EL (cell line): ENCODE measurements around the gene GOLGA8K.
"Not testable (repeated sequence)": the region's sequence is repeated elsewhere in the genome, so short reads cannot be mapped to it uniquely, and the experiment has no call there.

Source experiments
- DNase-seq: peaks from one replicate; pipeline ENCODE4 v3.0.0-alpha.2; 2016

GOLGA8K gene

GRCh38 chr15:32352748-32353147, 50.3 kb downstream of the GOLGA8K start:
- DNase-seq = not testable (repeated sequence)

- not testable (repeated sequence) for DNase-seq
Observed at GRCh38 chr15:32350563-32351220, 52.4 kb downstream of the GOLGA8K start.

GRCh38 chr15:32347037-32347436, 56.1 kb downstream of the GOLGA8K start:
- not testable (repeated sequence) for DNase-seq

GRCh38 chr15:32345978-32346547, 57.0 kb downstream of the GOLGA8K start:
- not testable (repeated sequence) for DNase-seq

- not testable (repeated sequence) for DNase-seq
Observed at GRCh38 chr15:32343921-32344320, 59.2 kb downstream of the GOLGA8K start.
